ENCODE measurements around the gene ST13. TPM values are rescaled to one million over a fixed set of nuclear protein-coding genes. Genes with fewer than 3 reads are reported as not detected.

ST13 gene
- total and polyA plus RNA-seq, 2 experiments from 2014 or later = 206 to 216 TPM

Small RNAs within 50 kb of the gene (microRNA-seq; reads per million reads assigned to microRNA genes)
- gene MIR4766 = 1.3 reads per million

Small RNAs within 50 kb of the gene (small RNA-seq; reads per million reads assigned to genes)
- gene JTBP1 (not detected), gene MIR4766 (not detected)

Other genes starting within 250 kb of the ST13 start
- gene MRTFA, start 219.9 kb downstream of the ST13 start, total RNA-seq = 16.7 and 29.7 TPM in 2 replicates
- gene MRTFA, start 219.9 kb downstream of the ST13 start, polyA plus RNA-seq = 19.0 and 20.9 TPM in 2 replicates
- gene MCHR1, start 177.2 kb downstream of the ST13 start, total RNA-seq = 0.50 and 1.1 TPM in 2 replicates
- gene MCHR1, start 177.2 kb downstream of the ST13 start, polyA plus RNA-seq = 1.1 TPM in 1 of 2 replicates, not detected in the other
- gene SLC25A17, start 37.3 kb downstream of the ST13 start, total RNA-seq = 15.6 and 20.5 TPM in 2 replicates
- gene SLC25A17, start 37.3 kb downstream of the ST13 start, polyA plus RNA-seq = 21.4 and 24.8 TPM in 2 replicates
- gene XPNPEP3, start 509 bp upstream of the ST13 start, total RNA-seq = 14.6 and 19.1 TPM in 2 replicates
- gene XPNPEP3, start 509 bp upstream of the ST13 start, polyA plus RNA-seq = 9.4 and 12.3 TPM in 2 replicates
- gene DNAJB7, start 5.5 kb upstream of the ST13 start, total RNA-seq = not detected in 2 replicates
- 0.06 and 0.66 TPM in 2 replicates for gene DNAJB7, start 5.5 kb upstream of the ST13 start, polyA plus RNA-seq
- gene RBX1, start 94.7 kb upstream of the ST13 start, total RNA-seq = 63.2 and 84.4 TPM in 2 replicates
- 179 and 191 TPM in 2 replicates for gene RBX1, start 94.7 kb upstream of the ST13 start, polyA plus RNA-seq
- gene EP300, start 236.0 kb upstream of the ST13 start, total RNA-seq = 29.0 and 53.8 TPM in 2 replicates
- gene EP300, start 236.0 kb upstream of the ST13 start, polyA plus RNA-seq = 19.5 and 28.8 TPM in 2 replicates

All from hepatocyte (in vitro differentiated cells).